ENCODE results near the gene ITPRIPL2. TPM values are rescaled to one million over a fixed set of nuclear protein-coding genes. Genes with fewer than 3 reads are reported as not detected.

The ITPRIPL2 gene
- total RNA-seq, 2 experiments from 2014 or later, result not detected

- TF ChIP-seq, protein P1, sequence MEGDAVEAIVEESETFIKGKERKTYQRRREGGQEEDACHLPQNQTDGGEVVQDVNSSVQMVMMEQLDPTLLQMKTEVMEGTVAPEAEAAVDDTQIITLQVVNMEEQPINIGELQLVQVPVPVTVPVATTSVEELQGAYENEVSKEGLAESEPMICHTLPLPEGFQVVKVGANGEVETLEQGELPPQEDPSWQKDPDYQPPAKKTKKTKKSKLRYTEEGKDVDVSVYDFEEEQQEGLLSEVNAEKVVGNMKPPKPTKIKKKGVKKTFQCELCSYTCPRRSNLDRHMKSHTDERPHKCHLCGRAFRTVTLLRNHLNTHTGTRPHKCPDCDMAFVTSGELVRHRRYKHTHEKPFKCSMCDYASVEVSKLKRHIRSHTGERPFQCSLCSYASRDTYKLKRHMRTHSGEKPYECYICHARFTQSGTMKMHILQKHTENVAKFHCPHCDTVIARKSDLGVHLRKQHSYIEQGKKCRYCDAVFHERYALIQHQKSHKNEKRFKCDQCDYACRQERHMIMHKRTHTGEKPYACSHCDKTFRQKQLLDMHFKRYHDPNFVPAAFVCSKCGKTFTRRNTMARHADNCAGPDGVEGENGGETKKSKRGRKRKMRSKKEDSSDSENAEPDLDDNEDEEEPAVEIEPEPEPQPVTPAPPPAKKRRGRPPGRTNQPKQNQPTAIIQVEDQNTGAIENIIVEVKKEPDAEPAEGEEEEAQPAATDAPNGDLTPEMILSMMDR (conservative IDR thresholded peaks at IDR 0.05; ENCODE audit: low read length), result no peak
- no peak for TF ChIP-seq EZH2phosphoT487 (IDR thresholded peaks at IDR 0.05; ENCODE audit: borderline replicate concordance, low read depth, low read length)
- intact Hi-C loops (cut with micrococcal nuclease; ENCODE audit: unreplicated experiment), result no loop called here
- Histone ChIP-seq H3K4me3 (ENCODE audit: low read depth, low read length, poor library complexity, severe bottlenecking) (no peak overlapping the region), H3K27ac (ENCODE audit: low read depth, low read length, poor library complexity, severe bottlenecking) (no peak overlapping the region), H3K4me1 (ENCODE audit: insufficient read depth, low read length, poor library complexity, severe bottlenecking) (no peaks in the 10 kb centered on the region), H3K9me2 (ENCODE audit: insufficient read depth, low read length) (no peaks in the 10 kb centered on the region), H2AFZ (ENCODE audit: low read length) (no peak overlapping the region), H3K79me2 (ENCODE audit: insufficient read depth, low read depth, low read length) (no peaks in the 10 kb centered on the region), H3K36me3 (ENCODE audit: insufficient read depth, low read length) (no peaks in the 10 kb centered on the region), H3K9me3 (ENCODE audit: low read length) (peaks cover 14% of the 10 kb centered on the region; the same call in 1 of the 2 replicates), H4K20me1 (ENCODE audit: insufficient read depth, low read length) (no peaks in the 10 kb centered on the region), H3K4me2 (ENCODE audit: low read length) (no peak overlapping the region)
- no TSS peak for BruUV-seq (replicated peaks)
- ChIA-PET CTCF (ENCODE audit: unreplicated experiment) (no interaction called here), POLR2A (interaction anchor here (0.7 kb wide), 1 partner anchor 114 kb away, joined by 4 read pairs; no protein-coding TSS in a partner anchor)
- no peak for DNase-seq (ENCODE audit: low spot score)
Measured at GRCh38 chr16:19152042-19152441, 38.3 kb downstream of the ITPRIPL2 start.

GRCh38 chr16:19153876-19154275 is 40.1 kb downstream of the ITPRIPL2 start:
- Histone ChIP-seq H4K20me1 (ENCODE audit: insufficient read depth, low read length) (no peaks in the 10 kb centered on the region), H3K36me3 (ENCODE audit: insufficient read depth, low read length) (no peaks in the 10 kb centered on the region), H3K9me3 (ENCODE audit: low read length) (peaks cover 14% of the 10 kb centered on the region; the same call in 1 of the 2 replicates), H3K4me2 (ENCODE audit: low read length) (peak overlapping the region; percentile 48), H3K79me2 (ENCODE audit: insufficient read depth, low read depth, low read length) (no peaks in the 10 kb centered on the region), H3K4me1 (ENCODE audit: insufficient read depth, low read length, poor library complexity, severe bottlenecking) (no peaks in the 10 kb centered on the region), H2AFZ (ENCODE audit: low read length) (peak overlapping the region; percentile 96), H3K27ac (ENCODE audit: low read depth, low read length, poor library complexity, severe bottlenecking) (no peak overlapping the region), H3K4me3 (ENCODE audit: low read depth, low read length, poor library complexity, severe bottlenecking) (no peak overlapping the region), H3K9me2 (ENCODE audit: insufficient read depth, low read length) (no peaks in the 10 kb centered on the region)
- intact Hi-C loops (cut with micrococcal nuclease; ENCODE audit: unreplicated experiment), result no loop called here
- ChIA-PET CTCF (ENCODE audit: unreplicated experiment) (no interaction called here), POLR2A (interaction anchor here (0.6 kb wide), 1 partner anchor 1970 kb away, joined by 3 read pairs; no protein-coding TSS in a partner anchor)
- no TSS peak for BruUV-seq (replicated peaks)
- DNase-seq (ENCODE audit: low spot score), result peak; percentile 54
- TF ChIP-seq, protein P1 (conservative IDR thresholded peaks at IDR 0.05; ENCODE audit: low read length), result no peak
- no peak for TF ChIP-seq EZH2phosphoT487 (IDR thresholded peaks at IDR 0.05; ENCODE audit: borderline replicate concordance, low read depth, low read length)

- no peak overlapping the region for H3K4me3 ChIP-seq (ENCODE audit: low read depth, low read length, poor library complexity, severe bottlenecking)
- H3K9me2 ChIP-seq (ENCODE audit: insufficient read depth, low read length), result no peaks in the 10 kb centered on the region
- no peak overlapping the region for H3K27ac ChIP-seq (ENCODE audit: low read depth, low read length, poor library complexity, severe bottlenecking)
- DNase-seq (ENCODE audit: low spot score), result no peak
- H3K4me2 ChIP-seq (ENCODE audit: low read length), result no peak overlapping the region
- H3K4me1 ChIP-seq (ENCODE audit: insufficient read depth, low read length, poor library complexity, severe bottlenecking), result no peaks in the 10 kb centered on the region
- TF ChIP-seq, protein P1 (conservative IDR thresholded peaks at IDR 0.05; ENCODE audit: low read length), result no peak
- no peak for TF ChIP-seq EZH2phosphoT487 (IDR thresholded peaks at IDR 0.05; ENCODE audit: borderline replicate concordance, low read depth, low read length)
- ChIA-PET POLR2A (no interaction called here), CTCF (ENCODE audit: unreplicated experiment) (no interaction called here)
- no peaks in the 10 kb centered on the region; the same call in 1 of the 2 replicates for H3K9me3 ChIP-seq (ENCODE audit: low read length)
- BruUV-seq (replicated peaks), result no TSS peak
- intact Hi-C loops (cut with micrococcal nuclease; ENCODE audit: unreplicated experiment), result no loop called here
- H3K79me2 ChIP-seq (ENCODE audit: insufficient read depth, low read depth, low read length), result no peaks in the 10 kb centered on the region
- no peaks in the 10 kb centered on the region for H4K20me1 ChIP-seq (ENCODE audit: insufficient read depth, low read length)
- H2AFZ ChIP-seq (ENCODE audit: low read length), result no peak overlapping the region
- no peaks in the 10 kb centered on the region for H3K36me3 ChIP-seq (ENCODE audit: insufficient read depth, low read length)
Measured at GRCh38 chr16:19162085-19162484, 48.3 kb downstream of the ITPRIPL2 start.

All from OCI-LY7 (cell line).